Neuronal stem cell (in vitro differentiated cells): Measurements from ENCODE around the gene SMC6.

Source experiments
- DNase-seq: peaks from one replicate; pipeline ENCODE4 v3.0.0-alpha.2; 2013; ENCODE audit warnings: low spot score
- H2AFZ ChIP-seq: one replicate; pipeline ENCODE4 v1.6.1; 2013; ENCODE audit warnings: mild to moderate bottlenecking, low read length, inconsistent platforms
- H2AK5ac ChIP-seq: 2 replicates; pipeline ENCODE4 v1.6.1; 2013; ENCODE audit warnings: low read depth, mild to moderate bottlenecking, inconsistent platforms, low read length, moderate library complexity, mixed read lengths
- H2BK120ac ChIP-seq: 2 replicates; pipeline ENCODE4 v1.6.1; 2013; ENCODE audit warnings: low read depth, mild to moderate bottlenecking, inconsistent platforms, low read length, moderate library complexity, mixed read lengths
- H2BK12ac ChIP-seq: one replicate; pipeline ENCODE4 v1.6.1; 2013; ENCODE audit warnings: low read length, inconsistent platforms
- H2BK15ac ChIP-seq: 2 replicates; pipeline ENCODE4 v1.6.1; 2013; ENCODE audit warnings: mild to moderate bottlenecking, low read length, inconsistent platforms, mixed read lengths
- H2BK5ac ChIP-seq: one replicate; pipeline ENCODE4 v1.6.1; 2013; ENCODE audit warnings: inconsistent platforms, mild to moderate bottlenecking, low read length, moderate library complexity
- H3K14ac ChIP-seq: one replicate; pipeline ENCODE4 v1.6.1; 2013; ENCODE audit warnings: low read length, inconsistent platforms
- H3K18ac ChIP-seq: 2 replicates; pipeline ENCODE4 v1.6.1; 2013; ENCODE audit warnings: low read length, inconsistent platforms
- H3K23ac ChIP-seq: 2 replicates; pipeline ENCODE4 v1.6.1; 2013; ENCODE audit warnings: low read depth, mild to moderate bottlenecking, mixed read lengths, low read length, inconsistent platforms; ENCODE audit not compliant: poor library complexity
- H3K27ac ChIP-seq: replicated peaks from 3 replicates; pipeline ENCODE4 v1.5.1; 2013; ENCODE audit warnings: low read length, inconsistent platforms
- H3K27me3 ChIP-seq, 3 experiments: 2 replicates each; pipeline ENCODE4 v1.6.1; 2013; ENCODE audit warnings: low read length in 3 of 3, mild to moderate bottlenecking in 2 of 3, inconsistent platforms in 1 of 3, low read depth in 1 of 3, mixed read lengths in 1 of 3, moderate library complexity in 1 of 3; ENCODE audit not compliant: control insufficient read depth in 3 of 3, insufficient read depth in 3 of 3
- H3K36me3 ChIP-seq, 2 donors: replicated peaks in 1 of 2; 2 replicates each; pipeline ENCODE4 v1.6.1; 2013; ENCODE audit warnings: low read length in 2 of 2; ENCODE audit not compliant: control insufficient read depth in 2 of 2, insufficient read depth in 2 of 2
- H3K4ac ChIP-seq: 2 replicates; pipeline ENCODE4 v1.6.1; 2013; ENCODE audit warnings: inconsistent platforms, mild to moderate bottlenecking, low read length, moderate library complexity
- H3K4me1 ChIP-seq, 2 donors: 1 replicate in 1 of 2; 2 replicates in 1 of 2; pipeline ENCODE4 v1.6.1; 2013; ENCODE audit warnings: low read length in 2 of 2, low read depth in 1 of 2; ENCODE audit not compliant: control insufficient read depth in 2 of 2, insufficient read depth in 1 of 2
- H3K4me2 ChIP-seq: one replicate; pipeline ENCODE4 v1.6.1; 2013; ENCODE audit warnings: mild to moderate bottlenecking, low read length, inconsistent platforms; ENCODE audit not compliant: insufficient read depth, poor library complexity, severe bottlenecking
- H3K4me3 ChIP-seq, 2 donors: 2 replicates each; pipeline ENCODE4 v1.5.1; 2013; ENCODE audit warnings: low read length in 2 of 2, mild to moderate bottlenecking in 2 of 2, inconsistent platforms in 1 of 2, moderate library complexity in 1 of 2
- H3K79me1 ChIP-seq: one replicate; pipeline ENCODE4 v1.6.1; 2013; ENCODE audit warnings: low read depth, mild to moderate bottlenecking, inconsistent platforms, low read length, moderate library complexity
- H3K9ac ChIP-seq: one replicate; pipeline ENCODE4 v1.6.1; 2013; ENCODE audit warnings: mild to moderate bottlenecking, low read depth, low read length, inconsistent platforms; ENCODE audit not compliant: poor library complexity
- H3K9me3 ChIP-seq, 2 donors: replicated peaks in 1 of 2; 2 replicates each; pipeline versions ENCODE3 to v1.6.1; 2013; ENCODE audit warnings: low read length in 2 of 2, mild to moderate bottlenecking in 2 of 2, inconsistent platforms in 1 of 2, low read depth in 1 of 2, mixed read lengths in 1 of 2, moderate library complexity in 1 of 2; ENCODE audit not compliant: control insufficient read depth in 2 of 2, insufficient read depth in 1 of 2
- H4K8ac ChIP-seq: one replicate; pipeline ENCODE4 v1.6.1; 2013; ENCODE audit warnings: low read depth, mild to moderate bottlenecking, inconsistent platforms, low read length, moderate library complexity
- H4K91ac ChIP-seq: one replicate; pipeline ENCODE4 v1.6.1; 2013; ENCODE audit warnings: low read length, low read depth, mild to moderate bottlenecking, inconsistent platforms; ENCODE audit not compliant: poor library complexity
- WGBS, 2 donors: extraction: QIAGEN DNeasy Blood & Tissue Kit; methylation state at CpG; one replicate each; pipeline ENCODE4 v1.1.7; 2013; ENCODE audit warnings: missing lambda C conversion rate in 2 of 2, mixed read lengths in 1 of 2; ENCODE audit not compliant: insufficient read length in 2 of 2, insufficient replicate concordance in 1 of 2; ENCODE audit errors: extremely low coverage in 2 of 2; 5-methylcytosine and 5-hydroxymethylcytosine counted together

SMC6 gene

GRCh38 chr2:17790536-17790935 lies 36.9 kb upstream of the SMC6 start:
- no peak overlapping the region for H2AFZ ChIP-seq
- H2BK12ac ChIP-seq = no peak overlapping the region
- no peak overlapping the region for H3K23ac ChIP-seq
- no peaks in the 10 kb centered on the region for H3K79me1 ChIP-seq
- H3K4me3 ChIP-seq = no peak overlapping the region
- no peak overlapping the region for H2AK5ac ChIP-seq
- H4K91ac ChIP-seq = no peak overlapping the region
- H3K27ac ChIP-seq = no peak overlapping the region
- H2BK5ac ChIP-seq = no peak overlapping the region
- no peak overlapping the region for H3K4ac ChIP-seq
- no peaks in the 10 kb centered on the region for H3K36me3 ChIP-seq
- H3K9me3 ChIP-seq = no peaks in the 10 kb centered on the region
- H2BK120ac ChIP-seq = no peak overlapping the region
- no peaks in the 10 kb centered on the region for H3K4me1 ChIP-seq
- H3K18ac ChIP-seq = no peak overlapping the region
- H2BK15ac ChIP-seq = no peak overlapping the region
- H3K4me2 ChIP-seq = no peak overlapping the region
- no peak overlapping the region for H3K9ac ChIP-seq
- no CpG with 5 or more reads among the region's 1 CpG for WGBS, 2 donors
- peaks cover 0 to 9% (median 0%) of the 10 kb centered on the region in 3 experiments for H3K27me3 ChIP-seq
- H4K8ac ChIP-seq = no peak overlapping the region
- DNase-seq = no peak
- H3K14ac ChIP-seq = no peak overlapping the region

- no peak overlapping the region for H3K9ac ChIP-seq
- no peak overlapping the region for H2AFZ ChIP-seq
- no peak overlapping the region for H2BK15ac ChIP-seq
- H2BK120ac ChIP-seq = no peak overlapping the region
- no peaks in the 10 kb centered on the region for H3K79me1 ChIP-seq
- H3K27me3 ChIP-seq = peaks cover 0 to 9% (median 0%) of the 10 kb centered on the region in 3 experiments
- no peak overlapping the region for H3K27ac ChIP-seq
- no peak overlapping the region for H4K91ac ChIP-seq
- no peak overlapping the region for H3K4me2 ChIP-seq
- DNase-seq = no peak
- H3K4ac ChIP-seq = no peak overlapping the region
- peaks cover 0 to under 1% of the 10 kb centered on the region in 2 donors for H3K36me3 ChIP-seq
- no peak overlapping the region for H3K14ac ChIP-seq
- no CpG with 5 or more reads among the region's 4 CpGs for WGBS, 2 donors
- H2BK5ac ChIP-seq = no peak overlapping the region
- no peak overlapping the region for H2AK5ac ChIP-seq
- no peak overlapping the region for H4K8ac ChIP-seq
- H3K9me3 ChIP-seq = no peaks in the 10 kb centered on the region
- H3K23ac ChIP-seq = no peak overlapping the region
- H3K18ac ChIP-seq = no peak overlapping the region
- H3K4me1 ChIP-seq = no peaks in the 10 kb centered on the region
- no peak overlapping the region for H3K4me3 ChIP-seq
- no peak overlapping the region for H2BK12ac ChIP-seq
Observed at GRCh38 chr2:17788773-17789172, 35.2 kb upstream of the SMC6 start.

- Histone ChIP-seq H3K9me3 (no peaks in the 10 kb centered on the region), H4K91ac (no peak overlapping the region), H3K27me3 (peaks cover 0 to 5% (median 0%) of the 10 kb centered on the region in 3 experiments), H4K8ac (no peak overlapping the region), H3K79me1 (no peaks in the 10 kb centered on the region), H2BK15ac (no peak overlapping the region), H3K4ac (no peak overlapping the region), H3K4me2 (no peak overlapping the region), H2BK5ac (no peak overlapping the region), H3K27ac (no peak overlapping the region), H3K4me3 (no peak overlapping the region), H3K14ac (no peak overlapping the region), H2AFZ (no peak overlapping the region), H3K18ac (no peak overlapping the region), H3K9ac (no peak overlapping the region), H2AK5ac (no peak overlapping the region), H2BK12ac (no peak overlapping the region), H3K4me1 (no peaks in the 10 kb centered on the region), H2BK120ac (no peak overlapping the region), H3K36me3 (peaks cover 0 to 18% of the 10 kb centered on the region in 2 donors), H3K23ac (no peak overlapping the region)
- no peak for DNase-seq
- no CpG with 5 or more reads among the region's 3 CpGs for WGBS, 2 donors
Observed at GRCh38 chr2:17786727-17787126, 33.1 kb upstream of the SMC6 start.

GRCh38 chr2:17781482-17781881 lies 27.9 kb upstream of the SMC6 start:
- Histone ChIP-seq H3K4me3 (no peak overlapping the region), H4K91ac (no peak overlapping the region), H2BK15ac (no peak overlapping the region), H3K14ac (no peak overlapping the region), H2AFZ (no peak overlapping the region), H2BK12ac (no peak overlapping the region), H3K27ac (no peak overlapping the region), H3K27me3 (no peaks in the 10 kb centered on the region), H3K79me1 (no peaks in the 10 kb centered on the region), H3K4me1 (no peaks in the 10 kb centered on the region), H2BK5ac (no peak overlapping the region), H3K4ac (no peak overlapping the region), H3K36me3 (peaks cover 1 to 71% of the 10 kb centered on the region in 2 donors), H2BK120ac (no peak overlapping the region), H3K9me3 (no peaks in the 10 kb centered on the region), H3K23ac (no peak overlapping the region), H3K4me2 (no peak overlapping the region), H3K18ac (no peak overlapping the region), H4K8ac (no peak overlapping the region), H3K9ac (no peak overlapping the region), H2AK5ac (no peak overlapping the region)
- no CpG with 5 or more reads among the region's 1 CpG for WGBS, 2 donors
- DNase-seq = no peak
